Brain microvascular endothelial cell (primary cell): Measurements from ENCODE around the gene EDDM3A.

ENCODE experiments used
- DNase-seq: peaks from one replicate; pipeline ENCODE4 v3.0.0-alpha.2; 2020
- H3K27ac ChIP-seq: fragments of 250-450 bp; sonication (Bioruptor Pico); 2 replicates; pipeline ENCODE4 v1.5.1; 2020; ENCODE audit warnings: mild to moderate bottlenecking, moderate library complexity
- H3K27me3 ChIP-seq: fragments of 250-450 bp; sonication (Bioruptor Pico); replicated peaks from 2 replicates; pipeline ENCODE4 v1.5.1; 2020; ENCODE audit warnings: mild to moderate bottlenecking
- H3K36me3 ChIP-seq: fragments of 250-450 bp; sonication (Bioruptor Pico); replicated peaks from 2 replicates; pipeline ENCODE4 v1.5.1; 2020; ENCODE audit warnings: mild to moderate bottlenecking
- H3K4me3 ChIP-seq: 2 replicates; pipeline ENCODE4 v1.5.1; 2011; ENCODE audit warnings: low read depth, mild to moderate bottlenecking, control low read depth, low read length, moderate library complexity
- in situ Hi-C: cut with HindIII; loops from 2 replicates; pipeline ENCODE4 v1.10.0; 2017; ENCODE audit warnings: low sequenced_read_pairs, low pct_ligation_motif_present
- TF ChIP-seq, protein P1 (sequence below): IDR thresholded peaks from 2 replicates; pipeline ENCODE4 v1.5.1; 2011; ENCODE audit warnings: low read depth, mild to moderate bottlenecking, moderate library complexity, low read length, control low read depth, inconsistent platforms; ENCODE audit errors: missing control alignments

EDDM3A gene

GRCh38 chr14:20781803-20782202 lies 36.1 kb downstream of the EDDM3A start:
- TF ChIP-seq, protein P1, sequence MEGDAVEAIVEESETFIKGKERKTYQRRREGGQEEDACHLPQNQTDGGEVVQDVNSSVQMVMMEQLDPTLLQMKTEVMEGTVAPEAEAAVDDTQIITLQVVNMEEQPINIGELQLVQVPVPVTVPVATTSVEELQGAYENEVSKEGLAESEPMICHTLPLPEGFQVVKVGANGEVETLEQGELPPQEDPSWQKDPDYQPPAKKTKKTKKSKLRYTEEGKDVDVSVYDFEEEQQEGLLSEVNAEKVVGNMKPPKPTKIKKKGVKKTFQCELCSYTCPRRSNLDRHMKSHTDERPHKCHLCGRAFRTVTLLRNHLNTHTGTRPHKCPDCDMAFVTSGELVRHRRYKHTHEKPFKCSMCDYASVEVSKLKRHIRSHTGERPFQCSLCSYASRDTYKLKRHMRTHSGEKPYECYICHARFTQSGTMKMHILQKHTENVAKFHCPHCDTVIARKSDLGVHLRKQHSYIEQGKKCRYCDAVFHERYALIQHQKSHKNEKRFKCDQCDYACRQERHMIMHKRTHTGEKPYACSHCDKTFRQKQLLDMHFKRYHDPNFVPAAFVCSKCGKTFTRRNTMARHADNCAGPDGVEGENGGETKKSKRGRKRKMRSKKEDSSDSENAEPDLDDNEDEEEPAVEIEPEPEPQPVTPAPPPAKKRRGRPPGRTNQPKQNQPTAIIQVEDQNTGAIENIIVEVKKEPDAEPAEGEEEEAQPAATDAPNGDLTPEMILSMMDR, result no peak
- Histone ChIP-seq H3K27ac (no peak overlapping the region), H3K4me3 (no peak overlapping the region)

GRCh38 chr14:20782280-20782890 lies 36.7 kb downstream of the EDDM3A start:
- in situ Hi-C loops, result no loop called here
- H3K36me3 ChIP-seq, result no peaks in the 10 kb centered on the region
- no peak for DNase-seq
- no peak overlapping the region for H3K4me3 ChIP-seq
- no peaks in the 10 kb centered on the region for H3K27me3 ChIP-seq
- TF ChIP-seq, protein P1, result no peak
- H3K27ac ChIP-seq, result no peak overlapping the region

More at GRCh38 chr14:20781803-20782202, 36.1 kb downstream of the EDDM3A start:
- in situ Hi-C loops, result no loop called here
- Histone ChIP-seq H3K27me3 (no peaks in the 10 kb centered on the region), H3K36me3 (no peaks in the 10 kb centered on the region)
- DNase-seq, result no peak

DNA sequence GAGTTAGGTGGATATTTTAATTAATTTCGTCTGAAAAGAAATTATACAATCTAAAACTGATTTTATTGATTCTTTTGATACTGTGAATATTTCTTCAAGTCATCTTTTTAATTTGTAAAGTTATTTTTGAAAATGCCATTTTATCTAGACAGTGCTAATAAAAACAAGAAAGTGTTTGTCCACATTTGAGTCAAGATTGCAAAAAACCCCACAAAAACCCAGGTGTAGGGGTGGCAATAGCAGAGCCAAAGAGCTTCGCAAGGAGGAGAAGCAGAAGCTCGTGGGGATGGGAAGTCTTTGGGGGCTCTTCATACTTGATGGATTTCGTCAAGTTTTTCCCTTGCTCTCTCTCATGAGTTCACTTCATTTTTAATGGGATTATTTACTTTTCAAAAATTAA lies 41.3 kb downstream of the EDDM3A start:
- H3K4me3 ChIP-seq, result no peak overlapping the region
- H3K27ac ChIP-seq, result no peak overlapping the region
- TF ChIP-seq, protein P1, result no peak
- H3K36me3 ChIP-seq, result no peaks in the 10 kb centered on the region
- in situ Hi-C loops, result no loop called here
- no peaks in the 10 kb centered on the region for H3K27me3 ChIP-seq
- no peak for DNase-seq

GRCh38 chr14:20789230-20789813 lies 43.6 kb downstream of the EDDM3A start:
- H3K27me3 ChIP-seq, result no peaks in the 10 kb centered on the region
- no peak for DNase-seq
- in situ Hi-C loops, result no loop called here
- no peak overlapping the region for H3K4me3 ChIP-seq
- H3K36me3 ChIP-seq, result no peaks in the 10 kb centered on the region
- H3K27ac ChIP-seq, result no peak overlapping the region
- TF ChIP-seq, protein P1, result no peak

GRCh38 chr14:20790464-20791116 lies 44.9 kb downstream of the EDDM3A start:
- DNase-seq, result no peak
- no peak overlapping the region for H3K27ac ChIP-seq
- no peak overlapping the region for H3K4me3 ChIP-seq
- no peaks in the 10 kb centered on the region for H3K27me3 ChIP-seq
- H3K36me3 ChIP-seq, result no peaks in the 10 kb centered on the region
- in situ Hi-C loops, result no loop called here
- TF ChIP-seq, protein P1, result no peak
